SK-N-SH (cell line): ENCODE results near the gene GP1BA. TPM values are rescaled to one million over a fixed set of nuclear protein-coding genes. Genes with fewer than 3 reads are reported as not detected.

ENCODE experiments used
- CTCF ChIA-PET: fragments of 300-600, 350-600 bp; formaldehyde crosslinking; extraction: SDS; loops from one replicate; lab custom pipeline; 2021; lab: Yijun Ruan, JAX
- POLR2A ChIA-PET: fragments of 350-600 bp; sonication (Branson Sonifier 250); formaldehyde crosslinking; extraction: SDS; loops from one replicate; lab custom pipeline; 2020; ENCODE audit warnings: antibody characterized with exemption, inconsistent platforms; lab: Yijun Ruan, JAX
- DNase-seq: peaks from one replicate; pipeline ENCODE4 v3.0.0; 2012
- H2AFZ ChIP-seq: fragments of 200-600 bp; sonication (generic); 2 replicates; pipeline ENCODE4 v1.8.1; 2016; ENCODE audit warnings: antibody characterized with exemption, mild to moderate bottlenecking, low read depth
- H3F3A ChIP-seq: fragments of 200-600 bp; sonication (generic); replicated peaks from 2 replicates; pipeline ENCODE3; 2016; ENCODE audit warnings: antibody characterized with exemption, mild to moderate bottlenecking; ENCODE audit not compliant: insufficient read depth
- H3K27ac ChIP-seq, 2 experiments: fragments of 200-500 bp in 1 of 2; fragments of 200-600 bp in 1 of 2; sonication (Bioruptor generic) in 1 of 2; sonication (generic), shearing (Covaris generic) in 1 of 2; 2 replicates each; pipeline versions ENCODE4 v1.5.1 to v1.6.1; 2014 to 2016; ENCODE audit warnings: low read depth in 2 of 2, inconsistent platforms in 1 of 2, low read length in 1 of 2, mild to moderate bottlenecking in 1 of 2, mixed read lengths in 1 of 2
- H3K27me3 ChIP-seq: fragments of 200-600 bp; sonication (generic), shearing (Covaris generic); 2 replicates; pipeline ENCODE4 v1.6.1; 2016; ENCODE audit warnings: mixed run types; ENCODE audit not compliant: insufficient read depth
- H3K36me3 ChIP-seq, 2 experiments: fragments of 200-500 bp in 1 of 2; fragments of 200-600 bp in 1 of 2; sonication (Bioruptor generic) in 1 of 2; sonication (generic) in 1 of 2; replicated peaks in 1 of 2; 2 replicates each; pipeline versions ENCODE3 to v1.5.1; 2014 to 2016; ENCODE audit warnings: low read length in 1 of 2, mild to moderate bottlenecking in 1 of 2; ENCODE audit not compliant: insufficient read depth in 2 of 2, control insufficient read depth in 1 of 2
- H3K4me1 ChIP-seq, 2 experiments: fragments of 200-500 bp in 1 of 2; fragments of 200-600 bp in 1 of 2; sonication (Bioruptor generic) in 1 of 2; sonication (generic), shearing (Covaris generic) in 1 of 2; 2 replicates each; pipeline versions ENCODE4 v1.5.1 to v1.6.1; 2014 to 2016; ENCODE audit warnings: low read depth in 1 of 2, low read length in 1 of 2, mixed run types in 1 of 2; ENCODE audit not compliant: insufficient read depth in 2 of 2, control insufficient read depth in 1 of 2
- H3K4me2 ChIP-seq: fragments of 200-600 bp; sonication (generic), shearing (Covaris generic); 2 replicates; pipeline ENCODE4 v1.6.1; 2017; ENCODE audit warnings: mixed run types
- H3K4me3 ChIP-seq, 2 experiments: fragments of 200-500 bp in 1 of 2; fragments of 200-600 bp in 1 of 2; sonication (Bioruptor generic) in 1 of 2; sonication (generic), shearing (Covaris generic) in 1 of 2; 2 replicates each; pipeline versions ENCODE4 v1.5.1 to v1.8.1; 2014 to 2016; ENCODE audit warnings: low read depth in 2 of 2, inconsistent platforms in 1 of 2, low read length in 1 of 2, mild to moderate bottlenecking in 1 of 2, mixed read lengths in 1 of 2, moderate library complexity in 1 of 2
- H3K79me2 ChIP-seq: fragments of 200-600 bp; sonication (generic); 2 replicates; pipeline ENCODE4 v1.8.1; 2017; ENCODE audit warnings: mild to moderate bottlenecking; ENCODE audit not compliant: insufficient read depth
- H3K9ac ChIP-seq: fragments of 200-600 bp; sonication (generic); 2 replicates; pipeline ENCODE4 v1.6.1; 2017; ENCODE audit warnings: mixed run types
- H3K9me2 ChIP-seq: fragments of 200-600 bp; sonication (generic); 2 replicates; pipeline ENCODE4 v1.6.1; 2017; ENCODE audit warnings: mixed run types
- H3K9me3 ChIP-seq: fragments of 200-600 bp; sonication (generic); 2 replicates; pipeline ENCODE4 v1.6.1; 2017; ENCODE audit warnings: mixed run types, mild to moderate bottlenecking, moderate library complexity
- H4K20me1 ChIP-seq: fragments of 200-600 bp; sonication (generic); 2 replicates; pipeline ENCODE4 v1.6.1; 2017; ENCODE audit warnings: mild to moderate bottlenecking, mixed run types; ENCODE audit not compliant: insufficient read depth
- ELF1 ChIP-seq: IDR thresholded peaks from 2 replicates; pipeline ENCODE4 v1.4.0; 2012
- GATA2 ChIP-seq: sonication (generic); formaldehyde crosslinking; IDR thresholded peaks from 2 replicates; pipeline ENCODE4 v1.5.0; 2020; ENCODE audit warnings: mild to moderate bottlenecking, missing genetic modification reagents
- SIN3A ChIP-seq: IDR thresholded peaks from 2 replicates; pipeline ENCODE4 v1.6.1; 2012; ENCODE audit warnings: low read depth, mild to moderate bottlenecking, low read length, moderate library complexity, borderline replicate concordance
- SMC3 ChIP-seq: IDR thresholded peaks from 2 replicates; pipeline ENCODE4 v1.6.1; 2012; ENCODE audit warnings: low read depth, low read length, improper control_type of control experiment
- TAF1 ChIP-seq: IDR thresholded peaks from 2 replicates; pipeline ENCODE4 v1.6.1; 2012; ENCODE audit warnings: low read depth, mild to moderate bottlenecking, low read length, moderate library complexity, borderline replicate concordance
- WGBS: methylation state at CpG from one replicate; pipeline ENCODE4 v1.1.6; 2017; ENCODE audit warnings: low lambda C conversion rate; 5-methylcytosine and 5-hydroxymethylcytosine counted together
- polyA plus RNA-seq, 3 experiments: library from polyadenylated mRNA; depleted of rRNA; stranded (reverse); fragments of >200 nt; gene quantifications; 2 replicates each; pipeline ENCODE4 v1.2.3, GENCODE V29; 2012
- TF ChIP-seq, protein P1 (sequence below): IDR thresholded peaks from 2 replicates; pipeline ENCODE4 v1.6.1; 2012; ENCODE audit warnings: mild to moderate bottlenecking, low read depth, low read length, moderate library complexity
- TF ChIP-seq, protein P2 (sequence below): IDR thresholded peaks from 2 replicates; pipeline ENCODE4 v1.4.0; 2012; ENCODE audit warnings: low read depth, borderline replicate concordance

The GP1BA gene
- polyA plus RNA-seq, 1 of the 3 experiments (the other 2 are of a cell fraction), result not detected

DNA sequence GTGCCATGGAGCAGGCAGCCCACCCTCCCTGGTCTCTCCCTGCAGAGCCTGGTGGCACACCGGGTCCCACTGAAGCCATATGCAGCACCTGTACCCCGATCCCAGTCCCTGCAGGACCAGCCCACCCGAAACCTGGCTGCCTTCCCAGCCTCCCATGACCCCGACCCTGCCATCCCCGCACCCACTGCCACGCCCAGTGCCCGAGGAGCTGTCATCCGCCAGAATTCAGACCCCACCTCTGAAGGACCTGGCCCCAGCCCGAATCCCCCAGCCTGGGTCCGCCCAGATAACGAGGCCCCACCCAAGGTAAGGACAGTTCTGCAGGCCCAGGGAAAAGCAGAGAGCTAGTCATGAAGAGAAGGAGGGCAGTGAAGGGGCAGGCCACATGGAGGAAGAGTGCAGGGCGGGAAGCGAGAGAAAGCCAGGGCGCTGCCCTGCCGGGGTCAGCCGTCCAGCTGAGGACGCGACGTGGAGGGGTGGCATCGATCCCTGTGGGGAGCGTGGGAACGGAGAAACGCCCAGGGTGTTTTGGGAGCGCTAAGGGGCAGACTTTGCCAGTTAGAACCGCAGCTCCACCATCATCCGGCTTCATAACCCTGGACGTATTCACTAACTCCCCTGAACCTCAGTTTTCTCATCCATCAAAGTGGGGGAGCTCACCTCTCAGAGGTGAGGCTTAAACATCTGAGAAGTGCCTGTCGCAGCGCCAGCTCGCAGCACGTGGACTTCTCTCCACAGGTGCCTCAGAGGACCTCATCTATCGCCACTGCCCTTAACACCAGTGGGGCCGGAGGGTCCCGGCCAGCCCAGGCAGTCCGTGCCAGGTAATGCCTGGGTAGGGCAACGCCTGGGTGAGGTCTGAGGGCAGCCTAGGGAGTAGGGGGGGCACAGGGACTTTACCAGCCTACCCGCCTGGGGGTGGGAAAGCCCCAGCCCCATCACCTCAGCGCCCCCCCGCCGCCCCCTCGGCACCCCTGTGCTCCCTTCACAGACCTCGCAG is 40.4 kb upstream of the GP1BA start:
- no peaks in the 10 kb centered on the region for H3K9me3 ChIP-seq
- POLR2A ChIA-PET, result no interaction called here
- no peaks in the 10 kb centered on the region for H3K27me3 ChIP-seq
- TF ChIP-seq SIN3A (no peak), SMC3 (no peak), TAF1 (no peak), GATA2 (CRISPR knock-in tag) (no peak), ELF1 (no peak)
- TF ChIP-seq, protein P1, sequence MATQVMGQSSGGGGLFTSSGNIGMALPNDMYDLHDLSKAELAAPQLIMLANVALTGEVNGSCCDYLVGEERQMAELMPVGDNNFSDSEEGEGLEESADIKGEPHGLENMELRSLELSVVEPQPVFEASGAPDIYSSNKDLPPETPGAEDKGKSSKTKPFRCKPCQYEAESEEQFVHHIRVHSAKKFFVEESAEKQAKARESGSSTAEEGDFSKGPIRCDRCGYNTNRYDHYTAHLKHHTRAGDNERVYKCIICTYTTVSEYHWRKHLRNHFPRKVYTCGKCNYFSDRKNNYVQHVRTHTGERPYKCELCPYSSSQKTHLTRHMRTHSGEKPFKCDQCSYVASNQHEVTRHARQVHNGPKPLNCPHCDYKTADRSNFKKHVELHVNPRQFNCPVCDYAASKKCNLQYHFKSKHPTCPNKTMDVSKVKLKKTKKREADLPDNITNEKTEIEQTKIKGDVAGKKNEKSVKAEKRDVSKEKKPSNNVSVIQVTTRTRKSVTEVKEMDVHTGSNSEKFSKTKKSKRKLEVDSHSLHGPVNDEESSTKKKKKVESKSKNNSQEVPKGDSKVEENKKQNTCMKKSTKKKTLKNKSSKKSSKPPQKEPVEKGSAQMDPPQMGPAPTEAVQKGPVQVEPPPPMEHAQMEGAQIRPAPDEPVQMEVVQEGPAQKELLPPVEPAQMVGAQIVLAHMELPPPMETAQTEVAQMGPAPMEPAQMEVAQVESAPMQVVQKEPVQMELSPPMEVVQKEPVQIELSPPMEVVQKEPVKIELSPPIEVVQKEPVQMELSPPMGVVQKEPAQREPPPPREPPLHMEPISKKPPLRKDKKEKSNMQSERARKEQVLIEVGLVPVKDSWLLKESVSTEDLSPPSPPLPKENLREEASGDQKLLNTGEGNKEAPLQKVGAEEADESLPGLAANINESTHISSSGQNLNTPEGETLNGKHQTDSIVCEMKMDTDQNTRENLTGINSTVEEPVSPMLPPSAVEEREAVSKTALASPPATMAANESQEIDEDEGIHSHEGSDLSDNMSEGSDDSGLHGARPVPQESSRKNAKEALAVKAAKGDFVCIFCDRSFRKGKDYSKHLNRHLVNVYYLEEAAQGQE, result no peak
- TF ChIP-seq, protein P2, sequence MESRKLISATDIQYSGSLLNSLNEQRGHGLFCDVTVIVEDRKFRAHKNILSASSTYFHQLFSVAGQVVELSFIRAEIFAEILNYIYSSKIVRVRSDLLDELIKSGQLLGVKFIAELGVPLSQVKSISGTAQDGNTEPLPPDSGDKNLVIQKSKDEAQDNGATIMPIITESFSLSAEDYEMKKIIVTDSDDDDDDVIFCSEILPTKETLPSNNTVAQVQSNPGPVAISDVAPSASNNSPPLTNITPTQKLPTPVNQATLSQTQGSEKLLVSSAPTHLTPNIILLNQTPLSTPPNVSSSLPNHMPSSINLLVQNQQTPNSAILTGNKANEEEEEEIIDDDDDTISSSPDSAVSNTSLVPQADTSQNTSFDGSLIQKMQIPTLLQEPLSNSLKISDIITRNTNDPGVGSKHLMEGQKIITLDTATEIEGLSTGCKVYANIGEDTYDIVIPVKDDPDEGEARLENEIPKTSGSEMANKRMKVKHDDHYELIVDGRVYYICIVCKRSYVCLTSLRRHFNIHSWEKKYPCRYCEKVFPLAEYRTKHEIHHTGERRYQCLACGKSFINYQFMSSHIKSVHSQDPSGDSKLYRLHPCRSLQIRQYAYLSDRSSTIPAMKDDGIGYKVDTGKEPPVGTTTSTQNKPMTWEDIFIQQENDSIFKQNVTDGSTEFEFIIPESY, result no peak
- CTCF ChIA-PET, result interaction anchor here (0.8 to 16.4 kb wide), 10 partner anchors 9 to 182 kb away, joined by 3 to 235 read pairs (median 8); partner anchors contain the start of genes C17orf107, CHRNE, GLTPD2 and PSMB6
- no peaks in the 10 kb centered on the region for H3K4me1 ChIP-seq
- no peaks in the 10 kb centered on the region for H4K20me1 ChIP-seq
- H3K9ac ChIP-seq, result no peak overlapping the region
- H3K79me2 ChIP-seq, result no peaks in the 10 kb centered on the region
- no peak overlapping the region for H3K27ac ChIP-seq
- H3F3A ChIP-seq, result peaks cover 3% of the 10 kb centered on the region
- WGBS, result 93% methylated on average over 31 of the region's 42 CpGs
- no peak overlapping the region for H3K4me3 ChIP-seq
- no peak overlapping the region for H3K4me2 ChIP-seq
- peaks cover 4 to 59% of the 10 kb centered on the region in 2 experiments for H3K36me3 ChIP-seq
- no peak overlapping the region for H2AFZ ChIP-seq
- H3K9me2 ChIP-seq, result no peaks in the 10 kb centered on the region
- DNase-seq, result no peak
